Globus pallidus (tissue), 1 donor: ENCODE measurements around the gene SLC25A42.
"Not testable (repeated sequence)": the region's sequence is repeated elsewhere in the genome, so short reads cannot be mapped to it uniquely, and the experiment has no call there.

Experiments
- DNase-seq: peaks from one replicate; pipeline ENCODE4 v3.0.0-alpha.2; 2015; ENCODE audit warnings: low spot score

The SLC25A42 gene

DNA sequence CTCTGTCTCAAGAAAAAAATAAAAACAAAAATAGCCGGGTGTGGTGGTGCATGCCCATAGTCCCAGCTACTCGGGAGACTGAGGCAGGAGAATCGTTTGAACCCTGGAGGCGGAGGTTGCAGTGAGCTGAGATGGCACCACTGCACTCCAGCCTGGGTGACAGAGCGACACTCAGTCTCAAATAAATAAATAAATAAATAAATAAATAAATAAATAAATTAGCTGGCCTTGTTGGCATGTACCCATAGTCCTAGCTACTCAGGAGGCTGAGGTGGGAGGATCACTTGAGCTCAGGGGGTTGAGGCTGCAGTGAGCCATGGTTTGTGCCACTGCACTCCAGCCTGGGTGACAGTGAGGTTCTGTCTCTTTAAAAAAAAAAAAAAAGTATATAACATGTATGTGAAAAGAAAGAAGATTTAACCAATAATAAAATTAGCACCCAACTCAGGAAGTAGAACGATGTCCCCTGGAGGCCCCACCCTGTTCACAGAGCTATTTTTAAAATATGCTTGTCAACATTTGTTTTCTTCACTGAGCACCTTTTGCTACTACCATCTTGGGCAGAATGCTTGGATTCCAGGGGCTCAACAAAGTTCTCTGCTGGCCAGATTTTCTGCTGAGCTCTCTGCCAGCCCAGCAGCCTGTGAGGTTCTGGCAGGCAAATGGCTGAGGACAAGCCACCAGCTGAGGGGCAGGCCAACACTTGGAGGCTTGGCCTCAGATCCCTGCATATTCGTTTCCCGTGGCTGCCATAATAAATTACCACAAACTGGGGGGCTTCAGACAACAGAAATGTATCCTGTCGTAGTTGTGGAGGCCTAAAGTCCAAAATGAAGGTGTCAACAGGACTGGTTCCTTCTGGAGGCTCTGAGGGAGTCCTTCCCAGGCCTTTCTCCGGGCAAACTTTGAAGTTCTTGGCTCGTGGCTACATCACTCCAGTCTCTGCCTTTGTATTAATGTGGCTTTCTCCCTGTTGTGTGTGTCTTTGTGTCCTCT, 5.2 kb downstream of the SLC25A42 start:
- peak; percentile 33 for DNase-seq

DNA sequence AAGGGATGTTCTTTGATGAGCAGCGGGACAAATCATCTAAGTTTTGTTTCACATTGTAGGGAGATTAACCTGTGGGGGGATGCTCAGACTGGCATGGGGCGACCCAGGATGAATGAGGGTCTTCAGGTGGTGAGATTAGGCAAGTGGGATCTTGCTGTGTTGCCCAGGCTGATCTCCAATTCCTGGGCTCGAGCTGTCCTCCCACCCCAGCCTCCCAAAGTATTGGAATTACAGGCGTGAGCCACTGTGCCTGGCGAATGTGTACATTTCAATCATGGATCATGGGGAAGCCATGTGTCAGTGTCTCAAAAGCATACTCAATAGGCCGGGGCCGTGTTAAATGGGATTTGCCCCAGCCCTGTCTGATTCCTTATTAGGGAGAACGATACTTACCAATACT, 8.1 kb downstream of the SLC25A42 start:
- DNase-seq, result no peak

DNA sequence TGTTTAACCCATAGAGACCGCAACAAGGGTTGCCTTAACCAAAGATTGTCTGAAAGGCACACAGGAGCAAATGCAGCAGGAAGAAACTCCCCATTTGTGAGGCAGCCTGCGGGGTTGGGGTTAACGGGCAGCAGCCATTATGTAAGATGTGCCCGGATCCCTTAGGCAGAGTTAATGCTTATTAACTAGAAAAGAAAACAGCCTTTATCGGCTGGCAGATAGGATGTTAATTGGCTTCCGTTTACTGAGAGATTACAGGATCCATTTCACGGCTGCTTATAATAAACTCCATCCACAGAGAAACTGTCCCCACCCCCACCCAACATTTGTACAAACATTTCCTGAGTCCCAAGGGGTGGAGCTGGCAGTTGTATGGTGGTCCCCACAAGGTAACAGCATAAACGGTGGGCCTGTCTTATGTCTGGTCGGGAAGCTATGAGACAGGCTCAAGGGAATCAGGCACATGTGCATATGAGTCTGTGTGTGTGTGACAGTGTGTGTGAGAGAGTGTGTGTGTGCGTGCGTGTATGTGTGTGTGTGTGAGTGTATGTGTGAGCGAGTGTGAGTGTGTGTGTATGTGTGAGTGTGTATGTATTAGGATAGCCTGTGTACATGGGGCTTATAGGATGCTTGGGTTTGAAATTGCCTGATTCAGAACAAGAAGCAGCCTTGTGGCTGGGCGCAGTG, 10.5 kb downstream of the SLC25A42 start:
- DNase-seq, result no peak

DNA sequence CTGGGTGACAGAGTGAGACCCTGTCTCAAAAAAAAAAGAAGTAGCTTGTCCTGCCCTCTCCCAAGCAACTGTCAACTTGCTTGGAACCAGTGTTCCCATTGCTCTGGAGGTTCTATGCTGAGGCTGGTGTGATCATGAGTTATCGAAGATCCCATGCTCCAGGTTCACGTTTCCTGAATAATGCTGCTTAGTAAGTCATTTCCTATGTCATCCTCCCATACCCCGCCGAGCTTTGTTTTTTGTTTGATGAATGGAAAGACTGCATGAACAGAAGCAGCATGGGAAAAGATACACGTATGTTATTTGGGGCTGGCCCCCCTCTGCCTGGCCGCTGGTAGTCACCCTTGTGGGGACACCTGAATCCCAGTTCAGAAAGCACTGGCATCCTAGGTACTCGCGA, 11.3 kb downstream of the SLC25A42 start:
- DNase-seq, result no peak

DNA sequence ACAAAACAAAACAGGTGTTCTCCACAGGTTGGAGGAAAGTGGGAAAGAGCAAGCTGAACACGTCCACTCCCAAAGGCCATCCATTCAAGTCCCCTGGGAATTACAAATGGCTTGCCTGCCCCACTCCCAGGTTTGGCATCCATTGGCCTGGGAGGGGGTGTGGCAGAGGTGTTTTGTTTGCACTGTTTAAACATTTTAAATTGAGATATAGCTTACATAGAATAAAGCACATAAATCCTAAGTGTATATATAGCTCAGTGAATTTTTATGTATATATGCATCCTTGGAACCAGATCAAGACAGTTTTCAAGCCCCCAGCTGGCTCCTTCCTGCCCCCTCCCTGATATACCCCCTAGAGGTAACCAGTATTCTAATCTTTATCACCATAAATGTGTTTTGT, 12.7 kb downstream of the SLC25A42 start:
- DNase-seq, result no peak

DNA sequence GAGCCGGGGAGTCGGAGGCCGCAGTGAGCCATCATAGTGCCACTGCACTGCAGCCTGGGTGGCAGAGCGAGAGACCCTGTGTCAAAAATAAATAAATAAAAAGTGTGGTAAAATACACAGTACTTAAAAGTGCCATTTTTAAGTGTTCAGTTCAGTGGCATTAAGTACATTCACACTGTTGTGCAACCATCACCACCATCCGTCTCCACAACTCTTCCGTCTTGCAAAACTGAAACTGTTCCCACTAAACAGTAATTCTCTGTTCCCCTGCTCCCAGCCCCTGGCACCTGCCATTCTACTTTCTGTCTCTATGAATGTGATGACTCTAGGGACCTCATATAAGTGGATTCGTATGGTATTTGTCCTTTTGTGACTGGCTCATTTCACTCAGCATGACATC, 13.3 kb downstream of the SLC25A42 start:
- DNase-seq, result no peak

DNA sequence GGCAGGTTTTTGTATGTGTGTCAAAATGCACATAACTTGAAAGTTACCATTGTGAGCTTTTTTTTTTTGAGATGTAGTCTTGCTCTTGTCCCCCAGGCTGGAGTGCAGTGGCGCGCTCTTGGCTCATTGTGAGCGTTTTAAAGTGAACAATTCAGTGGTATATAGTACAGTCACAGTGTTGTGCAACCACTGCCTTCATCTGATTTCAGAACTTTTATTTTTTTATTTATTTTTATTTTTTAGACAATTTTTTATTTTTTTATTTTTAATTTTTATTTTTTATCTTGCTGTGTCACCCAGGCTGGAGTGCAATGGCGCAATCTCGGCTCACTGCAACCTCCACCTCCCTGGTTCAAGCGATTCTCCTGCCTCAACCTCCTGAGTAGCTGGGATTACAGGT, 15.0 kb downstream of the SLC25A42 start:
- no peak for DNase-seq

DNA sequence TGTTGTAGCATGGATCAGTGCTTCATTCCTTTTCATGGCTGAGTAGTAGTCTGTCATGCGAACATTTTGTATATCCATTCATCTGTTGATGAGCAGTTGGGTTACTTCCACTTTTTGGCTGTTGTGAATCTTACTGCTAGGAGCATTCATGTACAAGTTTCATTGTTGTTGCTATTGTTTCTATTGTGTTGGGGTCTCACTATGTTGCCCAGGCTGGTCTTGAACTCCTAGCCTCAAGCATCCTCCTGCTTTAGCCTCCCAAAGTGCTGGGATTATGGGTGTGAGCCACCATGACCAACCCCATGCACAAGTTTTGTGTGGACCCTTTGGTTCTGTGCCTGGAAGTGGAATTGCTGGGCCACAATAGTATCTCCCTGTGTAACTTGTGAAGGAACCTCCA, 15.8 kb downstream of the SLC25A42 start:
- DNase-seq, result no peak

DNA sequence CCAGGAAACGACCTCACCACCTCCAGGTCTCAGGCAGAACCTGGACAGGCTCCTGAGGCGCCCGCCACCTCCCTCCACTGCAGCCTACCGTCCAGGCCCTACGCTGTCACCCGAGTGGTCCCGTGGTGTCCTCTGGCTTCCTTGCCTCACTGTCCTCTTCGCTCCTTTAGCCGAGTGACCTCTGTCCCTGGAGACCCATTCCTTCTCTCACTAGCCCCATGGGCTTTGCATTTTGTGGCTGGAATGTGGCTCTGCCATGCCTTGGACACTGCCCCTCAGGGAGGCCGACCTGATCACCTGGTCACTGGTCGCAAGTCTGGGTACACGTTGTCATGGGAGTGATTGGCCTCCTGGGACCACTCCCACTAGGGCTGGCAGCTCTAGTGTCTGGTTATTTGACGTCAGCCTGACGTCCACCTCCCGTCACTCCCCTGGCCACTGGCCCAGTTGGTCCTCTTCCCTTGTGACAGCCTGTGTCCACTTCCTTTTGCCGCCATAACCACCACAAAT, 17.9 kb downstream of the SLC25A42 start:
- DNase-seq, result no peak

DNA sequence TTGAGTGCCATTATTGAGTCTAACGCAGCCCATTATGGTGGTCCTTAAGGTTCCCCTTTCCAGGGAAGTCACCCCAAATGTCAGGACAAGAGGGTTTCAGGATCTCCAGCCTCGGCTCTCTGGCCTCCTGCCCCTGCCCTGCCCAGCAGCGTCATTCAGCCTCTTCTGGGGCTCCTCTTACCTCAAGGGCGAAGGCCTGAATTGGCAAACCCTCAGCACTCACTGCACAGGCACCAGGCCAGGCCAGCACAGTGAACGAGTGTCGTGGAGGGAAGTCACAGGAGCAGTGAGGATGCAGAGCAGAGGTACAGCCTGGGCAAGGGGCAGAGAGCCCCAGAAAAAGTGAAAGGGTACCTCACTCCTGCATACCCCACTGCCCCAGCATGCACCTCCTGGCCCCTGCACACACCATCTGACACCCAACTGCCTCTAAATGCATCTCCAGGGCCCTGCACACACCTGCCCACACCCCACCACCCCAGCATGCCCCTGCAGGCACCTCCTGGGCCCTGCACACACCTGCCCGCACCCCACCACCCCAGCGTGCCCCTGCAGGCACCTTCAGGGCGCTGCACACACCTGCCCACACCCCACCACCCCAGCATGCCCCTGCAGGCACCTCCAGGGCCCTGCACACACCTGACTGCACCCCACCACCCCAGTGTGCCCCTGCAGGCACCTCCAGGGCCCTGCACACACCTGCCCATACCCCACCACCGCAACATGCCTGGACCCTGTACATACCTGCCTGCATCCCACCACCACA, 19.8 kb downstream of the SLC25A42 start:
- no peak for DNase-seq

DNA sequence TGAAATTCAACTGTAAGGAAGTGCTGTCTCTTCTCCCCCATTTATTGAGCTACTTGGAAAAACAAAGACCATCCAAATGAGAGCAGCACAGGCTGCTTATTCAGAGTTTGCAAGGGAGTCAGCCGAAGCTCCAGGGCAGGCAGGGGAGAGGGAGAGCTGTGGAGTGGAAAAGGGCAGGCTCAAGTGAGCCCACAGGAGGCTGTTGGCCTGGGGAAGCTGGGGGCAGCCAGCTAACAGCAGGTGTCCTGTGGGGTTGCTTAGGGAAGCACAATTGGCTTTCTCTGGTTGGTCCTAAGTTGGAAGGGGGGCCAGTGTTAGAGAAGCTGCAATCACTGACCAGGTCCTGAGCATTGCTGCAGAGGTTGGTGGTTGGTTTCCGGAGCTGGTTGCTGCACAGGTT, 23.9 kb downstream of the SLC25A42 start:
- no peak for DNase-seq

DNA sequence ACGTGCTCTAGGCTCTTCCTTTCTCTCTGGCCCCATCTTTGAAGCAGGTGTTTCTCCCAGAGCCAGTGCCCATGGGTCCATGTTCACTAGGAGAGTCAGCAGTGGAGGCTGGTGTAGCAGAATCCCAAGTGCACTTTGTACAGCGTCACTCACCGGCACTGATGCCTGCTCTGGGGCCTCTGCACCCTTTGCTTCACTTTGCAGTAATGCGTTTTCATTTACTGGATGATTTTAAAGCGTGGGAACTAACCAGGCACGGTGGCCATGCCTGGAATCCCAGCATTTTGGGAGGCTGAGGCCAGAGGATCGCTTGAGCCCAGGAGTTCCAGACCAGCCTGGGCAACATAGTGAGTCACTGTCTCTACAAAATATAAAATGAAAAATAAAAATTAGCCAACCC, 30.7 kb downstream of the SLC25A42 start:
- no peak for DNase-seq

DNA sequence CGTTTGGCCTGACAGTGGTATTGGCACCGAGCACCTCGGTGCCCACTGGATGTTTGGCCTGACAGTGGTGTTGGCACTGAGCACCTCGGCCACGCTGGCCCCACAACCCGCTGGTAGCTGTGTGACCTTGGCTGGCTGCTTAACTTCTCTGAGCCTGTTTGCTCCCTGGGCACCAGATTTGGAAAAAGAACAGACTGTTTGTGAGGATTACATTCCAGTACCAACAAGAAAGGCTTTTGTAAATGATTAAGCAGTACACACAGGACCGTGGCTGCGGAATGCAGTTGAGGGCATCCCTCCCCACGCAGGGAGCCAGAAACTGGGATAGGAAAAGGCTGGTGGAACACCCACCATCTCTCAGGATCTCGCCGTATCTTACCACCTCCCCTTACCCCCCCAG, 31.9 kb downstream of the SLC25A42 start:
- DNase-seq, result no peak

DNA sequence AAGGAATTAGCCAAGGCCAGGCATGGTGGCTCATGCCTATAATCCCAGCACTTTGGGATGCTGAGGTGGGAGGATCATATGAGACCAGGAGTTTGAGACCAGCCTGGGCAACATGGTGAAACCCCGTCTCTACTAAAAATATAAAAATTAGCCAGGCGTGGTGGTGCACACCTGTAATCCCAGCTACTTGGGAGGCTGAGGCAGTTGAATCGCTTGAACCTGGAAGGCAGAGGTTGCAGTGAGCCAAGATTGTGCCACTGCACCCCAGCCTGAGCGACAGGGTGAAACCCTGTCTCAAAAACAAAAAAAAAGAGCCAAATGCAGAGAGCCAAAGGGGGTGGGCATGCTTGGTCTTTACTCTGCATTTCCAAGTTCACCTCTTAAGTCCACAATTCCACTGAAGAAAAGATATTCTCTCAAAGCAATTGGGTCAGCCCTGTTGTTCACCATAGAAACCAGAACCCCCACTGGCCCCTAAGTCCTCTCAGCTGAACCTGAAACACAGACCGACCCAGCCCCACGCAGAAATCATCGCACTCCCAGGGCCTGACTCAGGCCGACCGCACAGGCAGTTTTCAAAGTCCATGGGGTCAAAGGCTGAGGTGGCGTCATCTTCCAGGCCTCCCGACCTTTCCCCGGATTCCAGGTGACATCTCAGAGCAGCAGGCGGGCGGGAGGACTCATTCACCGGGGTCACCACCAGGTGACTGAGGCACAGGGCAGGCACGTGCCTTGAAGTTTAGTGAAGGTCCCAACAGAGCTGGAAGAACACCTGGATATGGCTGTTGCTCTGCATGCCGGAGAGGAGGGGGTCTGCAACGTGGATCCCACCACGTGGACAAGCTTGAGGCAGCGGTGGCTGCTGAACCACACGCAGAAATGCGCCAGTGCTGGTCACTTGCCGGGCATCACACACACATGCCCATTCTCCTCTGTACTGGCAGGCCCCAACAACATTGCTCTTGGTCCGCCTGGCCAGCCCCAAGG, 33.1 kb downstream of the SLC25A42 start:
- DNase-seq, result no peak

DNA sequence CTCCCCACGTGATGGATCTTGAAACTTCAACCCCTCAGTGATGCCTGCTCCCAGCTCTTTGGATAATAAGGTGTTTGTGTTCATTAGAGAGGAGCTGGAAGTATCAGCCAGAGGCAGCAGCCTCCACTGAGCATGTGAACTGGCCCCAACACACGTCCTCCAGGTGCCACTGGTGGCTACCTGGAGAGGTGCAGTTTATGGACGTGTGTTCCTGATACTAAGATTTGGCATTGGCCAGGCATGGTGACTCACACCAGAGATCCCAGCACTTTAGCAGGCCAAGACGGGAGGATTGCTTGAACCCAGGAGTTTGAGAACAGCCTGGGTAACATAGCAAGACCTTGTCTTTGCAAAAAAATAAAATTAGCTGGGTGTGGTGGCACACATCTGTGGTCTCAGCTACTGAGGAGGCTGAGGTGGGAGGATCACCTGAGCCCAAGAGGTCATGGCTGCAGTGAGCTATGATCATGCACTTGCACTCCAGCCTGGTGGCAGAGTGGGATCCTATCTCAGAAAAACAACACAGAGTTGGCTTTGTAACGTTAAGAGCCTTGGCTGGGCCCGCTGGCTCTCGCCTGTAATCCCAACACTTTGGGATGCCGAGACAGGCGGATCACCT, 34.4 kb downstream of the SLC25A42 start:
- no peak for DNase-seq

DNA sequence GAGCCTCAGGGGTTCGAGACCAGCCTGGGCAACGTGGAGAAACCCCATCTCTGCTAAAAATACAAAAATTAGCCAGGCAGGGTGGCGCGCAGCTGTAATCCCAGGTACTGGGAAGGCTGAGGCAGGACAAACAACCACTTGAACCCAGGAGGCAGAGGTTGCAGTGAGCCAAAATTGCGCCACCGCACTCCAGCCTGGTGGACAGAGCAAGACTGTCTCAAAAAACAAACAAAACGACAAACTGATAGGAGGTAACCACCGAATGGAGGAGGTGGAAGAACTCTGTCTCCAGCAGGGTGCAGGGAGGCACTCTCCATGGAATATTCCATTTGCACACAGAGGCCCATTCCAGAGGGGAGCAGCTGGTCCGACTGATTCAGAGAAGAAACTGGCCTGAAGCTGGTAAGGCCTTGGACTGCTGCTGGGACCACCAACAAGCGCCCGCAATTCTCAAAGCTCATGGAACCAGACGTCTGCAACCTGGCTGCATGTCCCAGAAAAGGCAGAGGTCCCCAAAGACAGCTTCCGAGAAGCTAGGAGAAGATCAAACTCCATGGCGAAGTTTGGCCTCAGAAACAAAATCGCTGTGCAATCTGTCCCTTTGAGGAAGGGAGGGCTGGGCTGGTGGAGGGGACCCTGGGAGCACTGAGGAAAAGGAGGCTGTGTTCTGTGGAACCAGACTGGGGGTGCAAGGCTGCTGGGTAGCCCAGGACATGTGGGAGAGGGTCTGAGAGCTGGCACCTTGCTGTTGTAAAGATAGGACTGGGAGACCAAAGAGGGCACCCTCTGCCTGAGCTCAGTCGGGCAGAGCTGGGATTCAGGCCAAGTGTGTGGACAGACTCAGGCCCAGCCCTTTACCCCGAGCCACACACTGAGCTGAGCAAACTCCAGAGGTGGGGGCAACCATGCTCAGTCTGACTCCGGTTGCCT, 35.2 kb downstream of the SLC25A42 start:
- no peak for DNase-seq

DNA sequence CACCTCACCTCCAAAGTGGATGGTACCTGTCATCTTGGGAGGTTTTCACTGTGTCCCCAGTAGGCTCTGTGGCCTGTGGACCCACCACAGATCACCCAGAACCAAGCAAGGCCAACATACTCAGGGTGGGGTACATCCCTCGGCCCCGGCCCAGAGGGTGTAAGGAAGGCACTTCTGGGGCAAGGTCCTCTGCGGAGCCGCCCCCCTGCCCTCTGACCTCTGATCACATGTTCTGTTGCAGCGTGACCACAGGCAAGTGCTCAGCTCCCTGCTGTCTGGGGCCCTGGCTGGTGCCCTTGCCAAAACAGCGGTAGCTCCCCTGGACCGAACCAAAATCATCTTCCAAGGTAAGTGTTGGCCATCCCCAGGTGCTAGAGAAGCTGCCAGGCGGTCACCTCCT, 37.7 kb downstream of the SLC25A42 start:
- no peak for DNase-seq

DNA sequence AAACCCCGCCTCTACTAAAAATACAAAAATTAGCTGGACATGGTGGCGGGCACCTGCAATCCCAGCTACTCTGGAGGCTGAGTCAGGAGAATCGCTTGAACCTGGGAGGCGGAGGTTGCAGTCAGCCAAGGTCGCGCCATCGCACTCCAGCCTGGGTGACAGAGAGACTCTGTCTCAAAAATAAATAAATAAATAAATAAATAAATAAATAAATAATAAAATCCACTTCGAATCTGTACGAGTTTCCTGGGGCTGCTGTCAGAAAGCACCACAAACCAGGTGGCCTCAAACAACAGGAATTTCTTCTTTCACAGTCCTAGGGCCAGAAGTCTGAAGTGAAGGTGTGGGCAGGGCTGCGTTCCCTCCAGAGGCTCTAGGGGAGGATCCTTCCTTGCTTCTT, 38.8 kb downstream of the SLC25A42 start:
- DNase-seq, result not testable (repeated sequence)

DNA sequence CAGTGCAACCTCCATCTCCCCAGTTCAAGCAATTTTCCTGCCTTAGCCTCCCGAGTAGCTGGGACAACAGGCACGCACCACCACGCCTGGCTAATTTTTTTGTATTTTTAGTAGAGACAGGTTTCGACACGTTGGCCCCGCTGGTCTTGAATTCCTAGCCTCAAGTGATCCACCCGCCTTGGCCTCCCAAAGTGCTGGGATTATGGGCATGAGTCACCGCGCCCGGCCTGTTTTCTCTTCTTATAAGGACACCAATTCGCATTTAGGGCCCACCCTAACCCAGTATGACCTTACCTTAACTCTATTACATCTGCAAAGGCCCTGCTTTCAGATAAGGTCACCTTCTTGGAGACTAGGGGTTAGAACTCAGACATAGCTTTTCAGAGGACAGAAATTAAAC, 39.4 kb downstream of the SLC25A42 start:
- no peak for DNase-seq
